ENCODE measurements around the gene SNX32. TPM values are rescaled to one million over a fixed set of nuclear protein-coding genes. Genes with fewer than 3 reads are reported as not detected.

Gene SNX32
- total RNA-seq, 4 donors from 2014 or later, result 0.76 to 1.1 TPM; not detected in 2

DNA sequence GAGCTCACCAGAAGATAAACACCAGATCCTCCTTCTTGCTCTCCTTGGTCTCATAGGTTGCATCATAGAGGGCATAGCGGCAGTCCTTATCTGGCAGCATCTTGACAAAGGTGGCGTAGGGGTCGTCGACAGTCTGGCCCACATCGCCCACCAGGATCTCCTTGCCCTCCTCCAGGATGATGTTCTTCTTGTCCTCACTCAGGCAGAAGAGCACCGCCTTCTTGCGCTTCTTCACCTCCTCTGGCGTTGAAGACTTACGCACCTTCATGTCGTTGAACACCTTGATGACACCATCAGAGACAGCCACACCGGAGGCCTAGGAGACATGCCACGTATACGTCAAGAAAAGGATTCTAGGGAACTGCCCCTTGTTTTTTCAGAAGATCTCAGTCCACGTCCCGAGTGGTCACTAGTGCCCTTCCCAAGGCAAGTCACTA, 22.2 kb downstream of the SNX32 start:
- TF ChIP-seq, protein P1, sequence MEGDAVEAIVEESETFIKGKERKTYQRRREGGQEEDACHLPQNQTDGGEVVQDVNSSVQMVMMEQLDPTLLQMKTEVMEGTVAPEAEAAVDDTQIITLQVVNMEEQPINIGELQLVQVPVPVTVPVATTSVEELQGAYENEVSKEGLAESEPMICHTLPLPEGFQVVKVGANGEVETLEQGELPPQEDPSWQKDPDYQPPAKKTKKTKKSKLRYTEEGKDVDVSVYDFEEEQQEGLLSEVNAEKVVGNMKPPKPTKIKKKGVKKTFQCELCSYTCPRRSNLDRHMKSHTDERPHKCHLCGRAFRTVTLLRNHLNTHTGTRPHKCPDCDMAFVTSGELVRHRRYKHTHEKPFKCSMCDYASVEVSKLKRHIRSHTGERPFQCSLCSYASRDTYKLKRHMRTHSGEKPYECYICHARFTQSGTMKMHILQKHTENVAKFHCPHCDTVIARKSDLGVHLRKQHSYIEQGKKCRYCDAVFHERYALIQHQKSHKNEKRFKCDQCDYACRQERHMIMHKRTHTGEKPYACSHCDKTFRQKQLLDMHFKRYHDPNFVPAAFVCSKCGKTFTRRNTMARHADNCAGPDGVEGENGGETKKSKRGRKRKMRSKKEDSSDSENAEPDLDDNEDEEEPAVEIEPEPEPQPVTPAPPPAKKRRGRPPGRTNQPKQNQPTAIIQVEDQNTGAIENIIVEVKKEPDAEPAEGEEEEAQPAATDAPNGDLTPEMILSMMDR (IDR thresholded peaks at IDR 0.05), result no peak
- no peak for TF ChIP-seq EP300 (IDR thresholded peaks at IDR 0.05)
- no peak for TF ChIP-seq POLR2AphosphoS5 (IDR thresholded peaks at IDR 0.05)
- TF ChIP-seq POLR2A (IDR thresholded peaks at IDR 0.05), result no peak
- 86% methylated on average over 15 of the region's 15 CpGs for WGBS
- Histone ChIP-seq H3K27me3 (no peaks in the 10 kb centered on the region), H3K4me3 (peak overlapping the region; percentile 87), H3K4me1 (peaks cover 66% of the 10 kb centered on the region), H3K27ac (no peak overlapping the region), H3K9me3 (no peaks in the 10 kb centered on the region), H3K36me3 (peaks cover 52% of the 10 kb centered on the region)
- DNase-seq (ENCODE audit: low spot score in 2 of 2), result no peak

DNA sequence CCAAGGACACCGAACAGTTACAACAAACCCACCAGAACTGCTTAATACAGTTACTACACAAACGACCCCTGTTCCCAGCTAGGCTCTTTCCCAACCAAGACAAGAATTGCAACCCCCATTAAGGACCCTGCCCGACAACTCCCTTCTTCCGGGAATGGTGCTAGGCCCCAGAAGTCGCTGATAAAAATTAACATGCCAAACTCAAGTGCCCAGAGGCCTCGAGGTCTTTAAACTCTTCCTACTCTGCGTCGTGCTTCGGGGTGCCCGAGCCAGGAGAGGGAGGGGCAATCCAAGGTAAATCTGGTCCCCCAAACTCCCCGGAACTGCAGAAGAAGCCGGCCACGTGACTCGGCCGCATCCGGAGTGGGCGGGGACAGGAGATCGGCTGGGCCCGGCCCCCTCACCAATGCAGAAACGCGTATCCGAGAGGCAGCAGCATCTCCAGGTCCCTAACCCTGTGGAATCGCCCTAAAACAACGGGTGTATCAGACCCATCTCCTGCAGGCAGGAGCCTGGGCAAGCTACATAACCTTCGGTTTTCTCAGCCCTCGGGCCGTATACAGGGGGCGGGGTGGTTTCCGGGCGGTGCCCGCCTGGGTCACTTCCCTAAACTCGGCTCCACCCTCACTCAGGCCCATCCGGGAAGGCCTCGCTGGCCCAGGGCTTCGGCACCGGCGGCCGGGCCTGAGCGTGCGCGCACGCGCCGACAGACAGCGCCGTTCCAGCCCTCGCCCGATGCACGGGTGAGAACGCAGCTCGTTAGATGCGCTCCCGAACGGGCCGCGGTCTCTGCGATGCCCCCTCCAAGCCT, 23.1 kb downstream of the SNX32 start:
- DNase-seq (ENCODE audit: low spot score in 2 of 2), result peak; percentile 93
- WGBS, result 13% methylated on average over 6 of the region's 57 CpGs
- peak overlapping the region; percentile 97 for H3K27ac ChIP-seq
- peak overlapping the region; percentile 87 for H3K4me3 ChIP-seq
- peaks cover 76% of the 10 kb centered on the region for H3K4me1 ChIP-seq
- no peaks in the 10 kb centered on the region for H3K27me3 ChIP-seq
- H3K9me3 ChIP-seq, result no peaks in the 10 kb centered on the region
- TF ChIP-seq POLR2AphosphoS5 (IDR thresholded peaks at IDR 0.05) (peak in 2 of 3 donors; percentile 59 to 73), POLR2A (IDR thresholded peaks at IDR 0.05) (peak in 1 of 2 donors; percentile 47)
- TF ChIP-seq, protein P1 (IDR thresholded peaks at IDR 0.05), result no peak
- H3K36me3 ChIP-seq, result peaks cover 43% of the 10 kb centered on the region

DNA sequence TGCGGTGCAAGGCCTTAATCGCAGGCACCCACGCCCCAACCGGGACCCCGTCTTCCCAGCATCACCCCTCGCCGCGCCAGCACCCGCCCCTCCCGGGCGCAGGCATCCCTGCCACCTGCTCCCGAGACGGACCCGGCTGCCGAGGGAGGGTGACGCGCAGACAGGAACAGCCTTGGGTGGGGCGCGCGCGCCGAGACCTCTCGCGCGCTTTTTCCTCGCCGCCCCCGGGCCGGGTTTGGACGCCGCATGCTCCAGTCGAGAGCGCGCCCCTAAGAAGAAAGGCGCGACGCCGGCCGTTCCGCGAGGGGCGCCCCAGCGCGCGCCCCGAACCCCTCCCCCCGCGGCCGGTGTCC, 23.7 kb downstream of the SNX32 start:
- H3K4me1 ChIP-seq, result peaks cover 79% of the 10 kb centered on the region
- 0% methylated on average over 1 of the region's 49 CpGs for WGBS
- H3K36me3 ChIP-seq, result peaks cover 43% of the 10 kb centered on the region
- no peaks in the 10 kb centered on the region for H3K27me3 ChIP-seq
- H3K4me3 ChIP-seq, result peak overlapping the region; percentile 87
- DNase-seq (ENCODE audit: low spot score in 2 of 2), result peak in 1 of 2 donors; percentile 82
- H3K27ac ChIP-seq, result peak overlapping the region; percentile 97
- H3K9me3 ChIP-seq, result no peaks in the 10 kb centered on the region
- TF ChIP-seq EP300 (IDR thresholded peaks at IDR 0.05), result no peak
- TF ChIP-seq POLR2A (IDR thresholded peaks at IDR 0.05), result no peak
- TF ChIP-seq POLR2AphosphoS5 (IDR thresholded peaks at IDR 0.05), result no peak
- TF ChIP-seq, protein P1 (IDR thresholded peaks at IDR 0.05), result no peak

DNA sequence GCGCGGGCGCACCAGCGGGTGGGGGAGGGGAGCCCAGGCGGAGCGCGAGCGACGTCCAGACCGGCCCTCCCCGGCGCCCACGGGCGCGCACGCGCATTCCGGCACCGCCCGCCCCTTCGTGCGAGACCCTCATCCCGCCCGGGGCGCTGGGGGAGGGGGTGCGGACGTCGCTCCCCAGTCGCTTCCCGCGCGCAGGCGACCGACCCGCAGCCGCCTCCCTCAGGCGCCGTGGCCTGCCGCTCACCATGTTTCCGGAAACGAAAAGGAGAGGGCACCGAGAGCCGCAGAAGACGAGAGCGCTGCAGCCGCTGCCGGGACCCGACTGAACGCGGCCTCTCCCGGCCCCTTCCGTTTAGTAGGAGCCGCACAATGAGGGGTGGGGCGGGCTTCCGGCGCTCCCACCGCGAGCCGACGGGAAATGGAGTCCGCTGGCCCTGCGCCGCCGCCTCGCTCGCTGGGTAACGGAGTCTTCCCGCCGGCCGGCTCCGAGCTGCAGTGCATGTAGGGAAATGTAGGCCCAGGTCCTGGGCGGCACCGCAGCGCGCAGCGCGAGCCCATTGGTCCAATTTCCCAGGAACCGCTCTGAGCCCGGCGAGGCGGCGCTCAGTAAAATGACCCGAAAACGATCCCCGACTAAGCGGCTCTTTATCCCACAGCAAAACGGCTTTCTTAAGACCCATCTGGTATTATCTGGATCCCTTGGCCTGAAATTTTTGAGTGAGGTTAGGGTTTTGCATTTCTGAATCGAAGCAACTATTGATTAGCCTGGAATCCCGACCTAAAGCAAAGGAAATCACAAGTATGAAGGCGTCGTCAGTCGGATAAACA, 24.3 kb downstream of the SNX32 start, which contains the start of gene CFL1:
CFL1 (minus strand) TSS at position 328 of the 828 bp plus-strand sequence; CDS start at position 247, 81 bp downstream.
- Histone ChIP-seq H3K4me1 (peaks cover 78% of the 10 kb centered on the region), H3K27me3 (no peaks in the 10 kb centered on the region), H3K9me3 (no peaks in the 10 kb centered on the region), H3K27ac (peak within 1 kb of the TSS; percentile 97), H3K4me3 (peak within 1 kb of the TSS; percentile 87), H3K36me3 (peaks cover 43% of the 10 kb centered on the region)
- no peak for TF ChIP-seq EP300 (IDR thresholded peaks at IDR 0.05)
- TF ChIP-seq POLR2AphosphoS5 (IDR thresholded peaks at IDR 0.05), result peak; percentile 68 to 98 (median 97)
- TF ChIP-seq POLR2A (IDR thresholded peaks at IDR 0.05), result peak; percentile 95 to 98
- WGBS, result under 1% methylated on average over 68 of the region's 92 CpGs
- DNase-seq (ENCODE audit: low spot score in 2 of 2), result peak; percentile 99

DNA sequence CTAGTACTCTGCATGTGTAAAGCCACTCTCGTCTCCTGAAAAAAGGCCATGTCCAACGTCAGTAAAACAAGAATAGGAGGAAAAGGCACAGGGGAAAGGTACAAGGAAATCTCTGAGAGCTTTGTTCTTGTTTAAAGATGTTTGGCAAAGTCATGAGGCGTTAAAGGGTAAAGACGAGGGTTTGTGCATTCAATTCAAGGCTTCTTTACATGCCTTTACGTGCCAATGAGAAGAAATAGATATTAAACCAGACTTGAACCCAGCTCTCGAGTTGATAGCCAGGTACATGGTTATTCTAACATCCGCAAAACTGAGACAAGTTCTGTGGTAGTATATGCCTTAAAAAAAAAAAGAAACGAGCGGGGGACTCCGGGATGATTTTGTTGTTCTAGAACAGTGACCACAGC, 24.9 kb downstream of the SNX32 start:
- H3K9me3 ChIP-seq, result no peaks in the 10 kb centered on the region
- no peak for DNase-seq (ENCODE audit: low spot score in 2 of 2)
- under 1% methylated on average over 10 of the region's 10 CpGs for WGBS
- TF ChIP-seq, protein P1 (IDR thresholded peaks at IDR 0.05), result no peak
- TF ChIP-seq POLR2AphosphoS5 (IDR thresholded peaks at IDR 0.05), result no peak
- no peak for TF ChIP-seq POLR2A (IDR thresholded peaks at IDR 0.05)
- no peak for TF ChIP-seq EP300 (IDR thresholded peaks at IDR 0.05)
- H3K27ac ChIP-seq, result peak overlapping the region; percentile 97
- H3K4me3 ChIP-seq, result peak overlapping the region; percentile 87
- peaks cover 43% of the 10 kb centered on the region for H3K36me3 ChIP-seq
- peaks cover 72% of the 10 kb centered on the region for H3K4me1 ChIP-seq
- H3K27me3 ChIP-seq, result no peaks in the 10 kb centered on the region
